Measurements from ENCODE around the gene ALDH4A1.

The ALDH4A1 gene

GRCh38 chr1:18861590-18861989 lies 40.8 kb downstream of the ALDH4A1 start:
- no peak for TF ChIP-seq EZH2 (IDR thresholded peaks at IDR 0.05; ENCODE audit: borderline replicate concordance, low read depth, low read length, severe bottlenecking)
- TF ChIP-seq CTCF (IDR thresholded peaks at IDR 0.05; ENCODE audit: borderline replicate concordance, extremely low read depth, low read length, poor library complexity, severe bottlenecking), result no peak
- no peaks in the 10 kb centered on the region for H3K36me3 ChIP-seq (ENCODE audit: insufficient read depth, low read length)
- H3K4me3 ChIP-seq (ENCODE audit: low read depth in 1 of 2, low read length in 2 of 2), result no peak overlapping the region
- H3K4me1 ChIP-seq (ENCODE audit: insufficient read depth, low read length), result no peaks in the 10 kb centered on the region
- H3K4me2 ChIP-seq (ENCODE audit: insufficient read depth, low read length), result no peak overlapping the region
- no peaks in the 10 kb centered on the region for H3K9me3 ChIP-seq (ENCODE audit: insufficient read depth, low read length, severe bottlenecking)
- no peak overlapping the region for H3K9ac ChIP-seq (ENCODE audit: low read depth, low read length)
- H3K27ac ChIP-seq (ENCODE audit: low read length), result no peak overlapping the region
- H2AFZ ChIP-seq (ENCODE audit: low read depth, low read length), result no peak overlapping the region
- ATAC-seq (ENCODE audit: insufficient read depth, low read depth) (no peak), DNase-seq (no peak)
- H3K27me3 ChIP-seq (ENCODE audit: insufficient read depth, low read length, poor library complexity), result no peaks in the 10 kb centered on the region
- no peaks in the 10 kb centered on the region for H3K79me2 ChIP-seq (ENCODE audit: insufficient read depth, low read length)
- H4K20me1 ChIP-seq (ENCODE audit: insufficient read depth, low read length), result no peaks in the 10 kb centered on the region

- Histone ChIP-seq H3K36me3 (ENCODE audit: insufficient read depth, low read length) (no peaks in the 10 kb centered on the region), H4K20me1 (ENCODE audit: insufficient read depth, low read length) (no peaks in the 10 kb centered on the region), H3K27ac (ENCODE audit: low read length) (no peak overlapping the region), H3K4me3 (ENCODE audit: low read depth in 1 of 2, low read length in 2 of 2) (no peak overlapping the region), H3K9me3 (ENCODE audit: insufficient read depth, low read length, severe bottlenecking) (no peaks in the 10 kb centered on the region), H3K9ac (ENCODE audit: low read depth, low read length) (no peak overlapping the region), H2AFZ (ENCODE audit: low read depth, low read length) (no peak overlapping the region), H3K27me3 (ENCODE audit: insufficient read depth, low read length, poor library complexity) (no peaks in the 10 kb centered on the region), H3K4me2 (ENCODE audit: insufficient read depth, low read length) (no peak overlapping the region), H3K79me2 (ENCODE audit: insufficient read depth, low read length) (no peaks in the 10 kb centered on the region), H3K4me1 (ENCODE audit: insufficient read depth, low read length) (no peaks in the 10 kb centered on the region)
- no peak for TF ChIP-seq EZH2 (IDR thresholded peaks at IDR 0.05; ENCODE audit: borderline replicate concordance, low read depth, low read length, severe bottlenecking)
- no peak for TF ChIP-seq CTCF (IDR thresholded peaks at IDR 0.05; ENCODE audit: borderline replicate concordance, extremely low read depth, low read length, poor library complexity, severe bottlenecking)
- no peak for ATAC-seq (ENCODE audit: insufficient read depth, low read depth)
- no peak for DNase-seq
Observed at GRCh38 chr1:18861082-18861481, 41.3 kb downstream of the ALDH4A1 start.

- no peaks in the 10 kb centered on the region for H3K36me3 ChIP-seq (ENCODE audit: insufficient read depth, low read length)
Observed at GRCh38 chr1:18859560-18859959, 42.8 kb downstream of the ALDH4A1 start, which contains the start of gene TAS1R2. Gene TAS1R2, minus strand, starts transcription at chr1:18859660. Its CDS starts 0 bp downstream, at chr1:18859660.

More at GRCh38 chr1:18859560-18859959, 42.8 kb downstream of the ALDH4A1 start, which contains the start of gene TAS1R2:
- Histone ChIP-seq H3K79me2 (ENCODE audit: insufficient read depth, low read length) (no peaks in the 10 kb centered on the region), H3K27ac (ENCODE audit: low read length) (no peak within 1 kb of the TSS), H2AFZ (ENCODE audit: low read depth, low read length) (no peak within 1 kb of the TSS), H3K9me3 (ENCODE audit: insufficient read depth, low read length, severe bottlenecking) (no peaks in the 10 kb centered on the region), H3K9ac (ENCODE audit: low read depth, low read length) (no peak within 1 kb of the TSS), H3K4me1 (ENCODE audit: insufficient read depth, low read length) (no peaks in the 10 kb centered on the region), H4K20me1 (ENCODE audit: insufficient read depth, low read length) (no peaks in the 10 kb centered on the region), H3K4me3 (ENCODE audit: low read depth in 1 of 2, low read length in 2 of 2) (no peak within 1 kb of the TSS), H3K27me3 (ENCODE audit: insufficient read depth, low read length, poor library complexity) (no peaks in the 10 kb centered on the region), H3K4me2 (ENCODE audit: insufficient read depth, low read length) (no peak within 1 kb of the TSS)
- TF ChIP-seq EZH2 (IDR thresholded peaks at IDR 0.05; ENCODE audit: borderline replicate concordance, low read depth, low read length, severe bottlenecking) (no peak), CTCF (IDR thresholded peaks at IDR 0.05; ENCODE audit: borderline replicate concordance, extremely low read depth, low read length, poor library complexity, severe bottlenecking) (no peak)
- no peak for ATAC-seq (ENCODE audit: insufficient read depth, low read depth)
- no peak for DNase-seq
